Ishikawa (cell line): ENCODE results near the gene ECSCR.

Experiments
- CEBPB ChIP-seq: IDR thresholded peaks from 2 replicates; pipeline ENCODE4 v1.6.1; 2012
- EGR1 ChIP-seq: IDR thresholded peaks from 2 replicates; pipeline ENCODE4 v1.6.1; 2012
- FOXM1 ChIP-seq: IDR thresholded peaks from 2 replicates; pipeline ENCODE4 v1.6.1; 2012; ENCODE audit warnings: low read depth, borderline replicate concordance
- NFIC ChIP-seq: IDR thresholded peaks from 2 replicates; pipeline ENCODE4 v1.6.1; 2012
- RAD21 ChIP-seq: IDR thresholded peaks from 2 replicates; pipeline ENCODE4 v1.6.1; 2012; ENCODE audit warnings: low read depth
- TAF1 ChIP-seq: IDR thresholded peaks from 2 replicates; pipeline ENCODE4 v1.6.1; 2012; ENCODE audit warnings: low read depth, mild to moderate bottlenecking
- TCF12 ChIP-seq: IDR thresholded peaks from 2 replicates; pipeline ENCODE4 v1.6.1; 2012; ENCODE audit warnings: low read depth
- TEAD4 ChIP-seq: IDR thresholded peaks from 2 replicates; pipeline ENCODE4 v1.6.1; 2012
- YY1 ChIP-seq: IDR thresholded peaks from 2 replicates; pipeline ENCODE4 v1.6.1; 2012; ENCODE audit warnings: low read depth
- TF ChIP-seq, protein P1 (sequence below): IDR thresholded peaks from 2 replicates; pipeline ENCODE4 v1.6.1; 2012; ENCODE audit warnings: low read depth, mild to moderate bottlenecking

GRCh38 chr5:139456776-139457175 lies 5.8 kb downstream of the ECSCR start:
- no peak for TF ChIP-seq EGR1
- TF ChIP-seq, protein P1, sequence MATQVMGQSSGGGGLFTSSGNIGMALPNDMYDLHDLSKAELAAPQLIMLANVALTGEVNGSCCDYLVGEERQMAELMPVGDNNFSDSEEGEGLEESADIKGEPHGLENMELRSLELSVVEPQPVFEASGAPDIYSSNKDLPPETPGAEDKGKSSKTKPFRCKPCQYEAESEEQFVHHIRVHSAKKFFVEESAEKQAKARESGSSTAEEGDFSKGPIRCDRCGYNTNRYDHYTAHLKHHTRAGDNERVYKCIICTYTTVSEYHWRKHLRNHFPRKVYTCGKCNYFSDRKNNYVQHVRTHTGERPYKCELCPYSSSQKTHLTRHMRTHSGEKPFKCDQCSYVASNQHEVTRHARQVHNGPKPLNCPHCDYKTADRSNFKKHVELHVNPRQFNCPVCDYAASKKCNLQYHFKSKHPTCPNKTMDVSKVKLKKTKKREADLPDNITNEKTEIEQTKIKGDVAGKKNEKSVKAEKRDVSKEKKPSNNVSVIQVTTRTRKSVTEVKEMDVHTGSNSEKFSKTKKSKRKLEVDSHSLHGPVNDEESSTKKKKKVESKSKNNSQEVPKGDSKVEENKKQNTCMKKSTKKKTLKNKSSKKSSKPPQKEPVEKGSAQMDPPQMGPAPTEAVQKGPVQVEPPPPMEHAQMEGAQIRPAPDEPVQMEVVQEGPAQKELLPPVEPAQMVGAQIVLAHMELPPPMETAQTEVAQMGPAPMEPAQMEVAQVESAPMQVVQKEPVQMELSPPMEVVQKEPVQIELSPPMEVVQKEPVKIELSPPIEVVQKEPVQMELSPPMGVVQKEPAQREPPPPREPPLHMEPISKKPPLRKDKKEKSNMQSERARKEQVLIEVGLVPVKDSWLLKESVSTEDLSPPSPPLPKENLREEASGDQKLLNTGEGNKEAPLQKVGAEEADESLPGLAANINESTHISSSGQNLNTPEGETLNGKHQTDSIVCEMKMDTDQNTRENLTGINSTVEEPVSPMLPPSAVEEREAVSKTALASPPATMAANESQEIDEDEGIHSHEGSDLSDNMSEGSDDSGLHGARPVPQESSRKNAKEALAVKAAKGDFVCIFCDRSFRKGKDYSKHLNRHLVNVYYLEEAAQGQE = no peak
- TF ChIP-seq CEBPB = no peak
- TF ChIP-seq NFIC = no peak
- no peak for TF ChIP-seq YY1
- TF ChIP-seq TEAD4 = no peak
- TF ChIP-seq FOXM1 = no peak
- no peak for TF ChIP-seq RAD21
- no peak for TF ChIP-seq TAF1
- no peak for TF ChIP-seq TCF12
